Embryonic facial prominence (tissue), 1 donor: Measurements from ENCODE around the gene CDH13.

Experiments used
- DNase-seq: peaks from one replicate; pipeline ENCODE4 v3.0.0-alpha.2; 2016; ENCODE audit errors: extremely low spot score

CDH13 gene

GRCh38 chr16:83715217-83715920 lies 1088.6 kb downstream of the CDH13 start:
- DNase-seq, result no peak

GRCh38 chr16:83717308-83717707 lies 1090.5 kb downstream of the CDH13 start:
- DNase-seq, result no peak

GRCh38 chr16:83717814-83718213 lies 1091.0 kb downstream of the CDH13 start:
- DNase-seq, result no peak

- no peak for DNase-seq
Observed at GRCh38 chr16:83720213-83720612, 1093.4 kb downstream of the CDH13 start.

- DNase-seq, result no peak
Observed at GRCh38 chr16:83720981-83721380, 1094.2 kb downstream of the CDH13 start.

GRCh38 chr16:83721676-83722075 lies 1094.9 kb downstream of the CDH13 start:
- no peak for DNase-seq

- no peak for DNase-seq
Observed at GRCh38 chr16:83722456-83723183, 1095.9 kb downstream of the CDH13 start.

GRCh38 chr16:83723244-83723643 lies 1096.5 kb downstream of the CDH13 start:
- no peak for DNase-seq

GRCh38 chr16:83723901-83724300 lies 1097.1 kb downstream of the CDH13 start:
- DNase-seq, result no peak

GRCh38 chr16:83724585-83724984 lies 1097.8 kb downstream of the CDH13 start:
- DNase-seq, result no peak

GRCh38 chr16:83725313-83725712 lies 1098.5 kb downstream of the CDH13 start:
- no peak for DNase-seq

GRCh38 chr16:83727018-83727417 lies 1100.2 kb downstream of the CDH13 start:
- no peak for DNase-seq

- DNase-seq, result no peak
Observed at GRCh38 chr16:83727751-83728352, 1101.1 kb downstream of the CDH13 start.

GRCh38 chr16:83728492-83728891 lies 1101.7 kb downstream of the CDH13 start:
- DNase-seq, result no peak

GRCh38 chr16:83730812-83731211 lies 1104.0 kb downstream of the CDH13 start:
- no peak for DNase-seq

GRCh38 chr16:83732536-83732935 lies 1105.8 kb downstream of the CDH13 start:
- no peak for DNase-seq

- no peak for DNase-seq
Observed at GRCh38 chr16:83733301-83733700, 1106.5 kb downstream of the CDH13 start.

- DNase-seq, result no peak
Observed at GRCh38 chr16:83734136-83734535, 1107.4 kb downstream of the CDH13 start.

GRCh38 chr16:83737729-83738354 lies 1111.1 kb downstream of the CDH13 start:
- no peak for DNase-seq

- no peak for DNase-seq
Observed at GRCh38 chr16:83738923-83739503, 1112.2 kb downstream of the CDH13 start.

- DNase-seq, result no peak
Observed at GRCh38 chr16:83742124-83742899, 1115.5 kb downstream of the CDH13 start.
